Subcutaneous abdominal adipose tissue (tissue), 5 donors: ENCODE results near the gene MRPL58.

ENCODE experiments used
- H3K27ac ChIP-seq: one replicate; pipeline ENCODE4 v1.7.0; 2013; ENCODE audit warnings: low read depth, mild to moderate bottlenecking, inconsistent platforms, low read length, moderate library complexity
- H3K27me3 ChIP-seq, 5 donors: one replicate each; pipeline ENCODE4 v1.7.0; 2013; ENCODE audit warnings: low read length in 5 of 5, inconsistent platforms in 1 of 5; ENCODE audit not compliant: control insufficient read depth in 5 of 5, insufficient read depth in 4 of 5
- H3K36me3 ChIP-seq, 5 donors: one replicate each; pipeline ENCODE4 v1.7.0; 2013; ENCODE audit warnings: low read length in 5 of 5; ENCODE audit not compliant: control insufficient read depth in 5 of 5, insufficient read depth in 5 of 5
- H3K4me1 ChIP-seq, 5 donors: one replicate each; pipeline ENCODE4 v1.7.0; 2013; ENCODE audit warnings: low read length in 5 of 5, mild to moderate bottlenecking in 3 of 5, moderate library complexity in 1 of 5; ENCODE audit not compliant: control insufficient read depth in 5 of 5, insufficient read depth in 5 of 5
- H3K4me3 ChIP-seq, 5 donors: one replicate each; pipeline ENCODE4 v1.7.0; 2013; ENCODE audit warnings: low read length in 5 of 5, low read depth in 1 of 5
- H3K9ac ChIP-seq, 5 donors: one replicate each; pipeline ENCODE4 v1.7.0; 2013; ENCODE audit warnings: low read length in 5 of 5, mild to moderate bottlenecking in 4 of 5, moderate library complexity in 3 of 5
- H3K9me3 ChIP-seq, 5 donors: one replicate each; pipeline ENCODE4 v1.7.0; 2013; ENCODE audit warnings: low read length in 5 of 5; ENCODE audit not compliant: control insufficient read depth in 5 of 5
- donor health status: healthy.
- donor health status: healthy.
- donor health status: healthy.
- donor health status: healthy.
- donor health status: healthy.

MRPL58 gene

DNA sequence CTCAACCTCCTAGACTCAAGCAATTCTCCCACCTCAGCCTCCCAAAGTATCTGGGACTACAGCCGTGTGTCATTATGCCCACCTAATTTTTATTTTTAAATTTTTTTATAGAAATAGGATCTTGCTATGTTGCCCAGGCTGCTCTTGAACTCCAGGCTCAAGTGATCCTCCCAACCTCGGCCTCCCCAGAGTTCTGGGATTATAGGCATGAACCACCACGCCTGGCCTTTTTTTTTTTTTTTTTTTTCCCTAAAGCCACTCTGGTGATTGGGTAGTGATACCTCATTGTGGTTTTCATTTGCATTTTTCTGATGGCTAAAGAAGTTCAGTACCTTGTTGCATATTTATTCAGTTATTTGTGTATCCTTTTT lies 26.3 kb upstream of the MRPL58 start:
- H3K4me3 ChIP-seq = no peak overlapping the region
- no peaks in the 10 kb centered on the region for H3K36me3 ChIP-seq
- no peak overlapping the region for H3K9ac ChIP-seq
- H3K27ac ChIP-seq = no peak overlapping the region
- no peaks in the 10 kb centered on the region for H3K27me3 ChIP-seq
- H3K4me1 ChIP-seq = peaks cover 8 to 46% (median 38%) of the 10 kb centered on the region in 5 donors
- H3K9me3 ChIP-seq = no peaks in the 10 kb centered on the region

DNA sequence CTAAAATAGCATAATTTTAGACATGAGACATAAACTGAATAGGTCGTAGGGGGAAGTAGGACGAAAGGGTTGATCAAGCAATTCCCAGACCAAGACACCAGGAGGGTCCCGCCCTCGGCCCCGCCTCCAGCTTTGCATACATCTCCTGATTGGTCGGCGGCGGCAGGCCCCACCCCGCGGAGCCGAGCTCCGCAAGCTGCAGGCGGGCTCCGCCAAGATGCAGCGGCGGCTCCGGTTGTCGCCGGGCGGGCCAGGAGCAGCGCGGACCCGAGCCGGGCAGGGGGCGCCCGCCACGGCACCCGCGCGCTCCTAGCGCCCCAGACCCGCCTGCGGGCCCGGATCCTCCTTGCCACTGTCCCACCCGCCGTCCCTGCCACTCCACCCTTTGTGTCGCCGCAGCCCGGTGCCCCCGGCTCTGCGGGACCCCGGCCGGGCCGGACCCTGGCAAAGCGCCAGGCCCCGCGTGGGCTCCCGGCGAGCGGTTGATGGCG lies 25.0 kb upstream of the MRPL58 start, which contains the start of gene CDR2L:
CDR2L (plus strand) TSS at position 215 of the 491 bp plus-strand sequence. CDS start 412 bp downstream, outside the sequence.
- Histone ChIP-seq H3K9me3 (no peaks in the 10 kb centered on the region), H3K4me1 (peaks cover 5 to 33% (median 26%) of the 10 kb centered on the region in 5 donors), H3K27ac (peak within 1 kb of the TSS; percentile 95), H3K9ac (peak within 1 kb of the TSS; percentile 63 to 94 (median 83)), H3K4me3 (peak within 1 kb of the TSS; percentile 78 to 87 (median 81)), H3K36me3 (peaks cover 0 to 4% (median 0%) of the 10 kb centered on the region in 5 donors), H3K27me3 (no peaks in the 10 kb centered on the region)

DNA sequence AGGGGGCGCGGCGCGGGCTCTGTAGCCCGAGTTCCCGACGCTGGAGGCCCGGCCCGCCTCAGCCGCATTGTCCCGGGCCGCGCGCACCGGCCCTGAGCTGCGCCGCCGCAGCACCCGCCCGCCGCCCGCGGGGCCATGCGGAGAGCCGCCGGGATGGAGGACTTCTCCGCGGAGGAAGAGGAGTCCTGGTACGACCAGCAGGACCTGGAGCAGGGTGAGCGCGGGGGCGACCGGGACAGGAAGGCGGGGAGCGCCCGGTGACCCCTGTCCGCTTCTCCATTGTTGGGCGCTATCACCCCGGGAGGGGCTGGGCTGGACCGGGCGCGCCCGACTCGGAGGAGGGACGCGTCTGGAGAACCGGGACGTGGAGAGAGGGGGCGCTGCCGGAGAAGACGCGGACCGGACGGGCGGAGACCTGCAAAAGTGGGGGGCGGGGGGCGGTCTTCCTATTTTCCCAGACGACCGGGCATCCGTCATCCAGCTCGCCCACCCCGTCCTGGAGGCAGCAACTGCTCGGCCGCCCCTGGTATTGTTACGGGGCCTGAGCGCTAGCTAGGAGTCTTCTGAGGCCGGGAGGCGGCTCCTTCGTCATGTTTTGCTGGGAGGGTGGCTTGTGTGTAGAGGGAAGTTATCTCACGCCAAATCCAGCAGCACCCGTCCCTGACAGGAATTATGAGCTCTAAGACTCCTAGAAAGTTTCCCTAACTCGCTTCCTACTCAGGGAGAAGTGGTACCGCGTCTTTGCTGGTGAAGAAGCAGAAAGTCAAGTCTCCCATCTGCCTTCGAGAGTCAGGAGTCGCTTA lies 24.4 kb upstream of the MRPL58 start:
- no peaks in the 10 kb centered on the region for H3K27me3 ChIP-seq
- H3K9ac ChIP-seq = peak overlapping the region; percentile 63 to 94 (median 83)
- peaks cover 5 to 28% (median 21%) of the 10 kb centered on the region in 5 donors for H3K4me1 ChIP-seq
- peaks cover 0 to 4% (median 0%) of the 10 kb centered on the region in 5 donors for H3K36me3 ChIP-seq
- H3K9me3 ChIP-seq = no peaks in the 10 kb centered on the region
- peak overlapping the region; percentile 95 for H3K27ac ChIP-seq
- H3K4me3 ChIP-seq = peak overlapping the region; percentile 78 to 87 (median 81)

DNA sequence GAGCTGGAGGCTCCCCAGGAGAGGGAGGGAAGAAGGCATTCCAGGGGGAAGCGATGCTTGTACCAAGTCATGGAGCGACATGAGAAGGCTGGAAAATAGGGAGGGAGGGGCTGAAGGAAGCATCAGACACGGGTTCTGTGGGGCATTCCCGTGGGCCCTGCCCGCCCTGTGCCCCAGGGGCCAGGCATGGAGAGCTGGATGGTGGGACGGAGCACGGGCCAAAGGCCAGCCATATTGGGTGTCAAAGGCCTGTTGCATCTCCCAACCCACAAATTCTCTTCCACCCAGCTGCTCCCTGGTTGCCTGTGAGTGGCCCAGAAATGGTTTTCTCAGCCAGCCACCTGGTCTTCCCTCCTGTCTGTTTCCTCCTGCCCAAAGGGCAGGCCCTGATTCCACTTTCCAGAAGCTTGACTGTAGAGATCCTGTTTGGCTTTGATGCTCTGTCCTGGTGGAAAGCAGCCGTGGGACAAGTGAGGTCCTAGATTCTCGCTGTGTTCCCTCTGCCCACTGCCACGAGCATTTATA lies 21.8 kb upstream of the MRPL58 start:
- H3K27ac ChIP-seq = no peak overlapping the region
- no peaks in the 10 kb centered on the region for H3K27me3 ChIP-seq
- H3K36me3 ChIP-seq = peaks cover 0 to 4% (median 0%) of the 10 kb centered on the region in 5 donors
- H3K9me3 ChIP-seq = no peaks in the 10 kb centered on the region
- no peak overlapping the region for H3K4me3 ChIP-seq
- no peak overlapping the region for H3K9ac ChIP-seq
- H3K4me1 ChIP-seq = peaks cover 5 to 28% (median 21%) of the 10 kb centered on the region in 5 donors

DNA sequence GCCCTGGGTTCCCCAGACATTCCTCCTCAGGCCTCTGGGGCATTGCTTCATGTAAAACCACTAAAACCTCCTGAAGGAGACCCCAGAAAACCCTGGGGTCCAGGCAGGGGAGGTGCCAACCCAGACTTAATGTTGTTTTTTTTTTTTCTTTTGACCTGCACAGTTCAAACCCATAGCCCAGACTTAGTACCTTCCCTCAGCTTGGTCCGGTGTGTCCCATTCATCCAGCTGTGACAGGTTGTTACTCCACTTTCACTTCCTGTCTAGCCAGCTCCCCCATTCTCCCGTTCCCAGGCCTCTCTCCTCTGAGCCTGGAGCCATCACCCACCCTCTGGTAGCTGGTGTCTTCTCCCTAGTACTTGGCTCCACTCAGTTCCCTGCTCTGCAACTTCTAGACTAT lies 20.2 kb upstream of the MRPL58 start:
- H3K4me3 ChIP-seq = no peak overlapping the region
- H3K27me3 ChIP-seq = no peaks in the 10 kb centered on the region
- H3K27ac ChIP-seq = no peak overlapping the region
- H3K9me3 ChIP-seq = no peaks in the 10 kb centered on the region
- H3K4me1 ChIP-seq = peaks cover 5 to 21% (median 14%) of the 10 kb centered on the region in 5 donors
- H3K36me3 ChIP-seq = peaks cover 0 to 4% (median 0%) of the 10 kb centered on the region in 5 donors
- H3K9ac ChIP-seq = no peak overlapping the region

DNA sequence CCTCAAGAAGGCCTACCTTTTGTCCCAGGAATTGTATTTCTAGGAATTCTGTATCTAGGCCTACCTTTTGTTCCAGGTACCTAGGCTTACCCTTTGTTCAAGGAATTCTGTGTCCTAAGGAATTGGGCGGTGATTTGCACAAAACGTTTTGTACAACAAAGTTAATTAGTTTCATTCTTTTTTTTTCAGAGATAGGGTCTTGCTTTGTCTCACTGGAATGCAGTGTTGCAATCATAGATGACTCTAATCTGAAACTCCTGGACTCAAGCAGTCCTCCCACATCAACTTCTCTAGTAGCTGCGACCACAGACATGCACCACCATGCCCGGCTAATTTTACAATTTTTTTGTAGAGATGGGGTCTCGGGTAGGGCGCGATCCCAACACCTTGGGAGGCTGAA lies 18.0 kb upstream of the MRPL58 start:
- H3K9ac ChIP-seq = no peak overlapping the region
- H3K4me3 ChIP-seq = no peak overlapping the region
- H3K27me3 ChIP-seq = no peaks in the 10 kb centered on the region
- H3K9me3 ChIP-seq = no peaks in the 10 kb centered on the region
- no peak overlapping the region for H3K27ac ChIP-seq
- peaks cover 0 to 5% (median 0%) of the 10 kb centered on the region in 5 donors for H3K4me1 ChIP-seq
- peaks cover 0 to 10% (median 3%) of the 10 kb centered on the region in 5 donors for H3K36me3 ChIP-seq

DNA sequence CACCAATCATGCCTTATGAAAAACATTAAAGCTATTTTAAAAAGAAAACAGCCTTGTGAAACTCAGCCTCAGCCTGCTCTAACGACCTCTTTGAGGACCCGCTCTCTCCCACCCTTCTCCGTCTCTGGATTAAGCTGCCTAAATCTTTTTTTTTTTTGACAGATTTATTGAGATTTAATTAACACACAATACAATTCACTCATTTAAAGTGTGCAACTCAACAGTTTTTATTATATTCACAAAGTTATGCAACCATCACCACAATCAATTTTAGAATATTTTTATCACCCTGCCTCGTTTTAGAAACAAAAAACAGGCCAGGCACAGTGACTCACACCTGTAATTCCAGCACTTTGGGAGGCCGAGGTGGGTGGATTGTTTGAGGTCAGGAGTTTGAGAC lies 16.6 kb upstream of the MRPL58 start:
- Histone ChIP-seq H3K9me3 (no peaks in the 10 kb centered on the region), H3K36me3 (peaks cover 0 to 12% (median 9%) of the 10 kb centered on the region in 5 donors), H3K4me3 (no peak overlapping the region), H3K27me3 (no peaks in the 10 kb centered on the region), H3K4me1 (no peaks in the 10 kb centered on the region), H3K27ac (no peak overlapping the region), H3K9ac (no peak overlapping the region)

DNA sequence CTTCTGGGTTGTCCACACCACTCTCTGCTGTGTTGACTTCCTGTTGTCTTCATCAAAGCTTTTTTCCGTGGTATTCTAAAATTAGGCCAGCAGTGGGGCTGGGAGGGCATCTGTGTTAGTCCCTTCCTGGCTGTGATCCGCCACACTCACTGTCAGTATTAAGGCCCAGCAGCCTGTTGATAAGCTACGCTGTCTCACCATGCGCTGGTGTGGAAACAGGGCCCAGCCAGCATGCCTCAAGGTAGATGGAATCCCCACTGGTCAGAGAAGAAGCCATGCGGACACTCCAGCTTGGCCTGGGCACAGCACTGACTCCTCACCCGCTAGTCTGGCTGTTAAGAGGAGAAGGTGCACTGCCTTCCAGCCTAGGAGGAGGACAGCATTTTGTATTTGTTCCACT lies 13.7 kb upstream of the MRPL58 start:
- Histone ChIP-seq H3K27me3 (no peaks in the 10 kb centered on the region), H3K9ac (no peak overlapping the region), H3K36me3 (peaks cover 0 to 37% (median 36%) of the 10 kb centered on the region in 5 donors), H3K4me3 (no peak overlapping the region), H3K9me3 (no peaks in the 10 kb centered on the region), H3K27ac (no peak overlapping the region), H3K4me1 (no peaks in the 10 kb centered on the region)

DNA sequence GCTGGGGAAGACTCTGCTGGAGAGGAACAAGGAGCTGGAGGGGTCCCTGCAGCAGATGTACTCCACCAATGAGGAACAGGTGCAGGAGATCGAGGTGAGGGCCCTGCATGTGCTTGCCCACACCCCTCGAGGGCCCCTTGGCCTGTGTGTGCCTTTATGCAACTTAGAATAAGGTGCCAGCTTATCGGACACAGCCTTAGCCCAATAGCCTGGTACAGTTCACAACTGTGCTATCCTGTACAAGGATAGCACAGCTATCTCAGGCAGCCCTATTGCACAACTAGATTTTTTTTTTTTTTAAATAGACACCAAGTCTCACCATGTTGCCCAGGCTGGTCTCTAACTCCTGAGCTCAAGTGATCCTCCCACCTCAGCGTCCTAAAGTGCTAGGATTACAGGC lies 12.9 kb upstream of the MRPL58 start:
- Histone ChIP-seq H3K9me3 (no peaks in the 10 kb centered on the region), H3K36me3 (peaks cover 0 to 44% (median 43%) of the 10 kb centered on the region in 5 donors), H3K4me3 (no peak overlapping the region), H3K27me3 (no peaks in the 10 kb centered on the region), H3K4me1 (no peaks in the 10 kb centered on the region), H3K27ac (no peak overlapping the region), H3K9ac (no peak overlapping the region)
